C4-2B (cell line): ENCODE results near the gene ZNF385D.

Experiments used
- ZFX ChIP-seq: fragments of 450-650 bp; IDR thresholded peaks from 2 replicates; pipeline ENCODE4 v1.6.1; 2017
- TF ChIP-seq, protein P1 (sequence below): fragments of 450-650 bp; conservative IDR thresholded peaks from 2 replicates; pipeline ENCODE4 v1.5.1; 2017; ENCODE audit warnings: mild to moderate bottlenecking

DNA sequence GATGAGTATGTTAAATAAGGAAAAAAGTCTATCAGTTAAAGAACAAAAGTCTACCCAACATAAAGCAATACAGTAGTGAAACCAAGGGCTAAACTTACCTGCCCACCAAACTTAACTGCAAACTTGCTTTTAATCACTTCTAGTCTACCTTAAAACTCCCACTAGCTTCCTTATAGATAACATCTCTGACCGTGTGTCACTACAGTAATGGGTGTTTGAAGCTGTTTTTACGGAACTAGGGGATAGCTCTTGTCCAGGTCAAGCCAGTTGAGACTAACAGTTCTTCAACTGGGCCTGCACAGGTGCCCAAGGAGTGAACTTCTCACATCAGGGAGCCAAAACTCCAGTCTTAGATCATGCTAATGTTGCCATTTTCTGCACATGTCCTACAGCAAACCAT lies 132.3 kb downstream of the ZNF385D start:
- TF ChIP-seq, protein P1, sequence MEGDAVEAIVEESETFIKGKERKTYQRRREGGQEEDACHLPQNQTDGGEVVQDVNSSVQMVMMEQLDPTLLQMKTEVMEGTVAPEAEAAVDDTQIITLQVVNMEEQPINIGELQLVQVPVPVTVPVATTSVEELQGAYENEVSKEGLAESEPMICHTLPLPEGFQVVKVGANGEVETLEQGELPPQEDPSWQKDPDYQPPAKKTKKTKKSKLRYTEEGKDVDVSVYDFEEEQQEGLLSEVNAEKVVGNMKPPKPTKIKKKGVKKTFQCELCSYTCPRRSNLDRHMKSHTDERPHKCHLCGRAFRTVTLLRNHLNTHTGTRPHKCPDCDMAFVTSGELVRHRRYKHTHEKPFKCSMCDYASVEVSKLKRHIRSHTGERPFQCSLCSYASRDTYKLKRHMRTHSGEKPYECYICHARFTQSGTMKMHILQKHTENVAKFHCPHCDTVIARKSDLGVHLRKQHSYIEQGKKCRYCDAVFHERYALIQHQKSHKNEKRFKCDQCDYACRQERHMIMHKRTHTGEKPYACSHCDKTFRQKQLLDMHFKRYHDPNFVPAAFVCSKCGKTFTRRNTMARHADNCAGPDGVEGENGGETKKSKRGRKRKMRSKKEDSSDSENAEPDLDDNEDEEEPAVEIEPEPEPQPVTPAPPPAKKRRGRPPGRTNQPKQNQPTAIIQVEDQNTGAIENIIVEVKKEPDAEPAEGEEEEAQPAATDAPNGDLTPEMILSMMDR: no peak
- no peak for TF ChIP-seq ZFX
